GM21367 (cell line): ENCODE data around the gene TMEFF2.

ENCODE experiments used
- ATAC-seq: cut with Tn5 transposase; IDR thresholded peaks from one replicate; pipeline ENCODE4 v1.9.1; 2021; ENCODE audit not compliant: unreplicated experiment

TMEFF2 gene, protein sequence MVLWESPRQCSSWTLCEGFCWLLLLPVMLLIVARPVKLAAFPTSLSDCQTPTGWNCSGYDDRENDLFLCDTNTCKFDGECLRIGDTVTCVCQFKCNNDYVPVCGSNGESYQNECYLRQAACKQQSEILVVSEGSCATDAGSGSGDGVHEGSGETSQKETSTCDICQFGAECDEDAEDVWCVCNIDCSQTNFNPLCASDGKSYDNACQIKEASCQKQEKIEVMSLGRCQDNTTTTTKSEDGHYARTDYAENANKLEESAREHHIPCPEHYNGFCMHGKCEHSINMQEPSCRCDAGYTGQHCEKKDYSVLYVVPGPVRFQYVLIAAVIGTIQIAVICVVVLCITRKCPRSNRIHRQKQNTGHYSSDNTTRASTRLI

DNA sequence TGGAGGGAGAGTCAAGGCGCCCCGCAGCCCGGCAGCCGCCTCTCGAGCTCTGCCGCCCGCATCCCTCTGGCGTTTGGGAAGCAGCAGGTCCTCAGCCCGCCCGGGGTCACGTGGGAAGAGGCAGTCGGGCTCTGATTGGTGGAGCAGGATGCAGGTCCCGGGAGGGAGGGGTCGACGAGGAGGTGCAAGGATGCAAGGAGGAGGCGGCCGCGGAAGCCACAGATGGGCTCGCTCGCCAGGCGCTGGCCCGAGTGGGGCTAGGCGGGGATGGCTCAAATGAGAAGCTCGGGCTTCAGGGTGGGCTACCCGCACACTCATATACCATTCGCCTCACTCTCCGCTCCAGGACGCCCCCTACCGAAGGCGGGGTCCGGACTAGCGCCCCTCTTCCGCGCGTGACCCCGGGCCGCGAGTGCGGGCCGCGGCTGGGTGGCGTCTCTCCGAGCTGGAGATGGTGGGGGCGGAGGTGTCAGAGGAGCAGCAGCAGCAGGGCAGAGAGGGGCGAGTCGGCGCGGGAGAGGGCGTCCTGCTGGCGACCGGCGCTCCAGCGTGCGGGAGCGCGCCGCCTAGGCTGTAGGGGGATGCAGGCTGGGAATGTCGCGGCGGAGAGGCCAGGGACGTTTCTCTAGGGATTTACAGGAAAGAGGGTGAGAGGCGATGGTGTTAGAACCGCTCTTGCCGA, at the start of gene TMEFF2:
TMEFF2 (minus strand) TSS at position 68 of the 682 bp plus-strand sequence. CDS start 409 bp downstream, outside the sequence.
- peak; percentile 69 for ATAC-seq

DNA sequence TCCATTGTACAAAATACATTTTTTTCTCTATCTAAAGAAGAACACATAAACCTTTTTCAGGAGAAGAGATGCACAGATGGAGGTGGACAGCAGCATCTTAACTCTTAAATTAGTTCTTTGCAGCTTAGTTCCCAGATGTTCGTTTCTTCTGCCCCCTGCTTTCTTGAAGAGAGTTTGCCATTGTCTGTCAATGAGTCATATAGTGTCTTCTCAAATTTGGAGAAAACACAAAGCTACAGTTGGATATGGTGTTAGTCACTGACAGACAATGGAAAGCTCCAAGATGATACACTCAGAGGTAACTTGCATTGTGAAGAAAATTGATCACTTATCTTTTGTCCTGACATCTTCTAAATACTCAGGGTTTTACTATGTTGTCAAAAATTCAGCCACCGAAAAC, 48.8 kb upstream of the TMEFF2 start:
- no peak for ATAC-seq

DNA sequence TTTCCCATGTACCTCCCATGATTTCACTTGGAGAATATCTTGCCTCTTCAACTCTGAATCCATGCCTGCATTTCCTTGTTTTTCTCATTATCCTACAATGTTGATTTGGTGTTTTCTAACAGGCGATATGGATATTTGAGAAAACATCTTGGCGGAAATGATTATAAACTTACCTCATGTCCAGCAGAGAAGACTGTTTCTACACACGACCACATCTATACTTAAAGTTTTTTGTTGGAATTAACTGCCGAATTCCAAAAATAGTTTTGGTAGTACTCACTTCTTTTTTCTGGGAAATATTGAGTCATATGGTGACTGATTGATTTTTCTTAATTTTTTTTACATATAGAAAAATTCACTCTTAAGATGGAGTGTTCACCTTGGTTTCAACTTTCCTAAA, 41.4 kb upstream of the TMEFF2 start:
- no peak for ATAC-seq

DNA sequence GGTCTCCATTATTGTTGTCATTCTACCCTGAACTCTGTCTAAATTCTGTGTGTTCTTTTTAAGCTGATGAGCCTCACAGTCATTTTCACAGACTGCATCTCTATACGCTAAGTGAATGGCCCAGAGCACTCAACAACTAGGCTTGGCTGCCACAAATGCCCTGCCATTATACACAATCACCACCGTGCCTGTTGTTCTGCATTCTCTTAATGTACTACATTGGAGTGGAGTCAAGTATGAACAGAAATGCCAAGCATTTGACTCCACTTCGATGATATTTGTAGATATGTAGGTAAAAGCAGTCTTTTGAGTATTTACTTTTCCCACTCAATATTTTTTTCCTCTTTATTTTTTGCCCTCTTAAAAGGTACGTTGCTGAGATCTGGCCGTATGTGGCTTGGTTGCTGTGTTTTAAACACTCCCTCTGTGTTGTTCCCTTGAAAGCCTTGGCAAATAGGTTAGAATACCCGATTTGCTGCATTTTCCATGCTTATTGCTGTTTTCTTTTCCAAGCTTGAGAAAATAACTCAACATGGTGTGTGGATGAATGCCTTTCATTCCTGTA, 36.2 kb upstream of the TMEFF2 start:
- ATAC-seq = no peak

DNA sequence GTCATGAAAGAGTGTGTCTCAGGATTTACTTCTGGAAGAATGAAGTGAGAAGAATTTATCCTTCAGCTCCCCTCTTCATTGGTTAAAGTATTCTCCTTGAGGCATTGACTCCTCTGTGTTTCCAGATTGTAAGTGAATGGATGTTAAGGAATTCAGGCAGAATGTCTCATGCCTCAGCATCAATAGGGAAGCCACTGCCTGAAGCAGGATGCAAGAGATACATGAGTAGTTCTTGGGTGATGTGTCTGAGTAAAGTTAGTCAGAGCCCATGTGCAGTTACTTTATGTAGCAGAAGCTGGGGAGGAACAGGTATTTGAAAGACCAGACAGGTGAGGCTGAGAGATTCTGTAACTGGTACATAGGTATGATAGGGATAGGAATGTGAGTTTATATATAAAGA, 34.0 kb upstream of the TMEFF2 start:
- ATAC-seq = no peak

DNA sequence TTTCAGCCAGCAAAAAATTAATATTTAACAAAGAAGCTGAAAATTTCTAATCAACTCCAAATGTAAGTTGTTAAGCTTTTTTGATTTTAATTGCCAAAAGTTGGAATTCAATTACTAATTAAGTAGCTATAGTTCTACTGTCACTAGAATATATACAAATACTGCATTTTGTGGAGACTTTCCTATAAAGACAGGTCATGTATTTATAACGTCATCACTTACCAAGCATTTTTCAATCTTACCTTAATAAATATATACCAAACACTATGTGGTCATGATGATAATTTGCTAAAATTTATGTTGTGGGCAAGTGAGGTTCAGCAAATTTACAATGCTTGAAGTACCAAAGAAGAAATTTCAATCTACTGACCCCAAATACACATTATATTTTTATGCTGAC, 24.2 kb upstream of the TMEFF2 start:
- ATAC-seq = no peak

DNA sequence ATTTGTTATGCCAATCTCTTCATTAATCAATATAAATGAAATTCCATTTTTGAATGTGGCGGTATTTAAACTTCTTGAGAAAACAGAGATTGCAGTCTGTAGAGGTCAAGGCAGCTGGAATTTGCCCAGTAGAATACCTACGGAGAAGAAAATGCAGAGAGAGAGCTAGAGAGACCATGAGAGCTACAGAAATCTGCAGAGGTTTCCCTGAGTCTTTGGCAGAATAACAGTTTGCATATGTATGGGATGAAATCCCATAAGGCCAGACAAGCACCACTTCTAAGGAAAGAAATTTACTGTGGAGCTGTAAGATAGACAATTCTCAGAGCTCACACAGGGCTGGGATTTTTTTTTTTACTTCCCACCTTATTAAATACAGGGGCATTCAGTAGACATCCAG, 23.6 kb upstream of the TMEFF2 start:
- no peak for ATAC-seq

DNA sequence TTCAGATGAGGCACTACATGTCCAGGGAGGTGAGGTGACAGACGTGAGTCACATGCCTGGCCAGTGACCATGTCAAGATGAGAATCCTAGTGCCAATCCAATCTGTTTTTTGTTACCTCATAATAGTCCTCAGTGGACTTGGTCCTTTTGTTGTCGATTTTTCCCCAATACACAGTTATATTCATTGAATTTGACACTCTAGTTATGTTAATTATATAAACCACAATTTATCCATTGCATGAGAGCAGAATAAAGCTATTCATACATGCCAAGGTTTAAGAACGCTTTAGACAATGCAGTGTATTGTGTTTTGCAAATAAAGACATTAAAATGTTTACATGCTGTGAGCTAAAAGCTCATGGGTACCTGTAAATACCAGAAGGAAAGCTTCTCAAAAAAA, 21.6 kb upstream of the TMEFF2 start:
- ATAC-seq = no peak

DNA sequence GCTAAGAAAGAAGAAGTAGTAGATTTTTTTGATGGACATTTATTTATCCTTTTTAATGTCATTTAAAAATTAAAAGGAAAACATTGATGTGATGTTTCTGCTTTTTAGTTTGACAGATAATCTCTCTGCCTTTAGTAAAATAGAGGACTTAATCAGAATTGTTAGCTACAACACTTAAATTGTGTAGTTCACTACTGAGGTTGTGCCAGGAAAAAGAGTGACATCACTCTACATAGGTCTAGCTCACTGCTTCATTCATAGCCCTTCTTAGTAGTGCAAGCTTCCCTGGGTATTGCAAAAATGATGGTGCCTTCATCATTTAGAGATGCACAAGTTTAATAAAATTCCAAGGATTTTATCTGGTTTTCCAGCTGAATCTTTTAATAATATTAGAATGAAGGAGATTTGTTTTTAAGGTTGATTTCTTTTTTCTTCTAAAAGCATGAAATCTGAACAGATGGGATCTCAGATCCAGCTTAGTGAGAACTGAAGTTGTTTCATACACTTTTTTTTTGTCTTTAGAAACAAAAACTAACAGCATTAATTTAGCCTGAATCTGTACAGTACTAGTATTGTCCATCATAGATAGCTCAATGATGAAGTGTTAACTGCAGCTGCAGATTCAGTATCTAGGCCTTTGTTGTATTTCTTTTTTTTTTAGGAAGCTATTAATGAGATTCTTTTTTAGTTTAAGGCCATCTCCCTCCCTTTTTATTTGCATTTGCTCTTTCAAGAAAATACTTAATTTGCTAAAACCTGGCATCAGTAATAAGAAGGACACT, 20.6 kb upstream of the TMEFF2 start:
- ATAC-seq = no peak

DNA sequence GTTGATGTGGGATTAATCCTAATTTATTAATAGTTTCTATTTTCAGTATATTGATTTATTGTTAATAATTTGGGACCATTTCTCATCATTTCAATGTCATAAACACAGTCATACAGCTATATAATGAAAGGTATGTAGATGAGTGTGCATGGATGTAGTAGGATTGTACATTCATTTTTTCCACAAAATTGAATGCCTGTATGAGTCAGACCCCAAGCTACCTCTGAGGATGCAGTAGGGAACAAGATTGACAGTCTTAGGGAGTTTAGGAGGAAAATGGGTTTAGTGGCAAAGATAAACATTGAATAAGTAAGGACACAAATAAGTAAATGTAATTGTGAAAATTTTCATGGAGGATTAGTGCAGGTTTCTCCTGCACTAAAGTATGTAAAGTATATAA, 14.1 kb upstream of the TMEFF2 start:
- ATAC-seq = no peak

DNA sequence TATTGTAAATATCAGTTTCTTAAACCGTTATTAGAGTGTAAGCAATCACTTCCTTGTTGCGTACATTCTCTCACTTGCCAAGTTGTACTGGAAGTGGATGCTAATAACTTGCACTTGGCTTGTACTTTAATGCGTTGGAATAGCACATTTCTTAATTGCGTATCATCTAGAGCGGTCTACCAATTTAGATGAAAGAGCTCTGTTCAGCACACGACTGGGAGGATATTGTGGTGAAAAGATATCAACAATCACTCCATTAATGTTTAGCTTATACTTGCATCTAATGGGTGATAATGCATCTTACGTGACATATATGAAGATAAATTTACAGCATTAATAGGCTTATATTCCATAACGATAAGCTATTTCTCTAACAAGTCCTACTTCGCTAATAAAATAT, 11.7 kb upstream of the TMEFF2 start:
- no peak for ATAC-seq

DNA sequence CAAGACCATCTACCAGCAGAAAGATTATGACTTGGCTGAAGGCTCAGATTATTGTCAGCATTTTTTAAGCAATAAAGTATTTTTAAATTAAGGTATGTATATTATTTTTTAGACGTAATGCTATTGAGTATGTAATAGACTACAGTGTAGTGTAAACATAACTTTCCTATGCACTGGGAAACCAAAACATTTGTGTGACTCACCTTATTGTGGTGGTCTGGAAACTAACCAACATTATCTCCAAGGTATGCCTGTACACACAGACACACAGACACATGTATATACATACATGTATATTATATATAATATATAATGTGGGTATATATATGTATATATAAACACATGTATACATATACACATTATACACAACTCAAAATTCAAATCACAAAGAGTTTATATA, 9.1 kb upstream of the TMEFF2 start:
- ATAC-seq = no peak

DNA sequence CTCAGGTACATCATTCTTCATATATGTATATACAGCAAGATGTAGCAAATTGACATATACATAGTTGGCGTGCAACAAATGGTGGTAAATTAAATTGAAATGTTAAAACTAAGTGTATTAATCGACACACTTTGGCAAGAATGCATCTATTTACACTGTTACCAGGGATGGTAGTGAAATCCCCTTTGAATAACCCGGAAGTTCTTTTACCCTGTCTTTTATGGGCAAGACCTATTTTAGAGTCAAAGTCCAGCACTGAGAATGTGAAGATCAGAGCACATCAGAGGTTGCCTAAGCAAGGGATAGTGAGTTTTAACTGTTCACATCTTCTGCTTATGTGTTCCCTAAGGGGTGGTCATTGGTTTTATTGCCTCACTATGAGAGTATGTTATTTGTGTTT, 7.6 kb upstream of the TMEFF2 start:
- ATAC-seq = no peak

DNA sequence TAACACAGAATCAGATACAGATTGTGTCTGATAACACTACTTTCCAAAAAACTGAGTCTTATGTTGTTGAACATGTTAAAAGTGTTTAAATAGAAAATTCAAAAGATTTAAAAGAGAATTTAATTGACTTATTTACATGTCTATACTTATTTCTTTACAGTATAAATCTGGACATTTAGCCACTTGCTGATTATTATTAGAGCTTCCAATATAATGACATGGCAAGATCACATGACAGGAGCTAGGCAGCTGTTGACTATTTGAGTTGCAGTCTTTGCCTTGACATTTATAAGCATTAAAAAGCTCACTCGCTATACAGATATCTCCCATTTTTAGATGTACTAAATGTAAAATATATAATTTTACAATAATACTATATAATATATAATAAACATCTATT, 6.4 kb upstream of the TMEFF2 start:
- ATAC-seq = no peak

DNA sequence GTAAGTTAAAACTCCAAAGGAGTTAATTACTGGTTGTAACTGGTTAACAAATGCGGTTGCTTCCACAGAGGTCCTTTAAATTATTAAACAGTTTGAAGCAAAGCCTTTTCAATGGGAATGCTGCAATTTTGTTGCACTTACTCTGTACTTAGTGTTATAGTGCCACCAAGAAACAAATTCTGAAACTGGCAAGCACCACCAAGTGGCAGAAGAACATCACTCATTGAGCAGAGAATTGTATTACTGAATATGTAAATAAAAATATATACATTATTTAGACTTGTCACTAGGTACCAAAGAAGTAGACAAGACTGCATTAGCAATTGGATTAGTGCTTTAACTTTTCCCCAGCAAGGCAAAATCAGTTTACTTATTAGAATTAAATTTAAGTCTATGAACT, 2.6 kb upstream of the TMEFF2 start:
- ATAC-seq = no peak

DNA sequence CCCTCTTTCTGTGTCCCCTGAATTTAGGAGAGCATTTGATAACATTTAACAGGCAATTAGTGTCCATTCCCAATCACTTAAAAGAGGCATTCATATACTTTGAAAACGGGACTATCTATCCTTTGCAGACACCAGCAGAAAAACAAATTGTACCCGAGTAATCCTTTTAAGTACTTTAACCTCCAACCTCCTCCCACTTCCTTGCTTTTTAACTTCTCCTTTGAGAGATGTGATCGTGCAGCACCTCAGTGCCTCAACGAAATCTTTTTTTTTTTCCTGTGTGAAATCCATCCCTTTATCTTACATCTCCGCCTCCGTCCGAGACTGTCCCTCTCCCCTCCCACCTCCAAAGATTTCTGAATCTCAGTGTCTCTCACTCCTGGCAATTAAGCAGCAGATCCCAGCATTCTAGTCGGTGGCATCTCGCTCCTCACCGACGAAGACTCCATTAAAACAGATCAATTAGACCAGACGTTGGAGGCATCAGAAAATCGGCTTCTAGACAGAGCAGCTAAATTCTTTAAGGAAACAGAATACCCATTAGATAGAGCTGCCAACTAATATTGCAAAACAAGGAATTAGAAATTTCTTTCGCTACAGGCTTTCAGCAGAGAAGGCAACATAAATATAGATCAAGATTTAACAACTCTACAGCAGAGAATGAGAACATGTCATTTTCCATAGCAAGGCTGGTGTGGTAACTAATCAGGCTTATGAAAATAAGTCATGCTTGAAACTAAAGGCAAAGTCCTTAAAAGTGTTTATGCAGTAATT, 1.9 kb upstream of the TMEFF2 start:
- no peak for ATAC-seq

DNA sequence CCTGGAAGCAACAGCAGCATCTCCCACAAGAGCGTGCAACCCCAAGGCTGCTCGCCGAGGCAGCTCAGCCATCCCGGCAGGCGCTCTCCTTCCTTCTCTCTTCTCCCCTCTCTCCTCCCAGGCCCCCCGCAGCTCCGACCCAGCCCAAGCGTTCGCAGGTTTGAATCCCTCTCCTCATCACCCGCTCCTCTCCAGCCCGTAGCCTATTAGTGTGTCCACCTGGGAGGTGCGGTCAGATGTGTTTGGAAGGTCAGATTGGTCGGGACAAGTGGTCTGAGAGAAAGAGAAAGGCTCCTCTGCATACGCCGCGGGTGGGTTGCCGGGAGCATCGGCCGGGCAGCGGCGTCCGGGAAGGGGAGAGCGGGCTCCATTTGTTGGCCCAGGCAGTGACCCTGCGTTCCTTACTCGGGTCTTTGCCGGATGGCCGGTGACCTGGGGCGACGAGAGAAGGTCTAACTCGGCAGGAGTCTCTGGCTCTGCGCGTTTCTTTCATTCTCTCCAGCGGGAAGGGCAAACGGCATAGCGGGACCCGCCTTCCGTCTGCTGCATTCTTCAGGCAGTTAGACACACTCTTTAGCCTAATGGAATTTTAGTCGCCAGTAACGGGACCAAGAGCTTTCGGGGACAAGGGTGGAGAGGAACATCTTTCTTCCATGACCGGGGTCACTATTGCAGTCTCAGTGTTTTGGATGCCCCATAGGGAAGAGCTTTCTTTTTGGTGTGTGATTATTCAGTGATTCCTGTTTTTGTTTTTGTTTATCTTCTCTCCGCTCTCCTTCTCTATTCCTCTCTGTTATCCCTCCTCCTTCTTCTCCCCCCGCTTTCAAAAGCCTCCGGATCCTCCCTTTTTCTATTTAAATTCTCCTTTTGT, 1.1 kb upstream of the TMEFF2 start:
- no peak for ATAC-seq

DNA sequence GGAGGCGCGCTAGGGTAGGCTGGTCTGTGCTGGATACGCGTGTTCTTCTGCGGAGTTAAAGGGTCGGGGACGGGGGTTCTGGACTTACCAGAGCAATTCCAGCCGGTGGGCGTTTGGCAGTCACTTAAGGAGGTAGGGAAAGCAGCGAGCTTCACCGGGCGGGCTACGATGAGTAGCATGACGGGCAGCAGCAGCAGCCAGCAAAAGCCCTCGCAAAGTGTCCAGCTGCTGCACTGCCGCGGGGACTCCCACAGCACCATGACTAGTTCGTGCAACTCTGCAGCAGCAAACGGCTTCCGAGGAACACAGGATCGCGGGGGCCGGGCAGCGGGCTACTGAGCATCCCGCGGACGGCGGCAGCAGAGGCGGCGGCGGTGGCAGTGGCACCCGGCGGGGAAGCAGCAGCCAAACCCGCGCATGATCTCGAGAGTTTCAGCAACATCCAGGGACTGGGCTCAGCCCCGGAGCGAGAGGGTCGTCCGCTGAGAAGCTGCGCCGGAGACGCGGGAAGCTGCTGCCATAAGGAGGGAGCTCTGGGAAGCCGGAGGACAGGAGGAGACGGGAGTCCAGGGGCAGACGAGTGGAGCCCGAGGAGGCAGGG, 368 bp downstream of the TMEFF2 start:
- peak; percentile 17 for ATAC-seq

DNA sequence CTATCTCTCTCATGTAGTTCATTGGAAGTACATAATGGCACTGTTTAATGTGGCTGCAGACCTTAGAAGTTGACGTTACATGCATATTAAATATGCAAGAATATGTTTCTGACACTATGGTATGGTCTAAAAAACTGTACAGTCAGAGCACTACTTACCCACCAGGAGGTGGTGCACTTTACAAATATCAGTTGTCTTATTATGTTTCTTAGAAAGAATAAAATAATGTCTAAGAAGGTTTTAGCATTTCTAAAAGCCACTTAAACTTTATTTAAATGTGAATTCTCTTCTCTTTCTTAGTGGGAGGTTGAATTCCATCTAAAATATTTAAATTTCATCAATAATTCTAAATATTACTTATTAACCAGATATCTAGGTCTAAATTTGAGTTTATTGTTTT, 4.3 kb downstream of the TMEFF2 start:
- no peak for ATAC-seq
